PC-9 (cell line): ENCODE measurements around the gene ANGPTL3.

ENCODE experiments used
- EZH2 ChIP-seq: fragments of 200-600 bp; sonication (generic); IDR thresholded peaks from 2 replicates; pipeline ENCODE4 v1.8.0; 2017; ENCODE audit warnings: antibody characterized with exemption, low read depth
- TF ChIP-seq, protein P1 (sequence below): fragments of 200-600 bp; sonication (generic); conservative IDR thresholded peaks from 2 replicates; pipeline ENCODE4 v1.6.1; 2017; ENCODE audit warnings: mixed run types, antibody characterized with exemption, mild to moderate bottlenecking, moderate library complexity

- TF ChIP-seq, protein P1, sequence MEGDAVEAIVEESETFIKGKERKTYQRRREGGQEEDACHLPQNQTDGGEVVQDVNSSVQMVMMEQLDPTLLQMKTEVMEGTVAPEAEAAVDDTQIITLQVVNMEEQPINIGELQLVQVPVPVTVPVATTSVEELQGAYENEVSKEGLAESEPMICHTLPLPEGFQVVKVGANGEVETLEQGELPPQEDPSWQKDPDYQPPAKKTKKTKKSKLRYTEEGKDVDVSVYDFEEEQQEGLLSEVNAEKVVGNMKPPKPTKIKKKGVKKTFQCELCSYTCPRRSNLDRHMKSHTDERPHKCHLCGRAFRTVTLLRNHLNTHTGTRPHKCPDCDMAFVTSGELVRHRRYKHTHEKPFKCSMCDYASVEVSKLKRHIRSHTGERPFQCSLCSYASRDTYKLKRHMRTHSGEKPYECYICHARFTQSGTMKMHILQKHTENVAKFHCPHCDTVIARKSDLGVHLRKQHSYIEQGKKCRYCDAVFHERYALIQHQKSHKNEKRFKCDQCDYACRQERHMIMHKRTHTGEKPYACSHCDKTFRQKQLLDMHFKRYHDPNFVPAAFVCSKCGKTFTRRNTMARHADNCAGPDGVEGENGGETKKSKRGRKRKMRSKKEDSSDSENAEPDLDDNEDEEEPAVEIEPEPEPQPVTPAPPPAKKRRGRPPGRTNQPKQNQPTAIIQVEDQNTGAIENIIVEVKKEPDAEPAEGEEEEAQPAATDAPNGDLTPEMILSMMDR = no peak
- no peak for TF ChIP-seq EZH2
These were observed 11.6 kb downstream of the ANGPTL3 start for GRCh38 chr1:62608905-62609304.
